ENCODE measurements around the gene FTMT.

The FTMT gene

GRCh38 chr5:121867403-121867802 is 15.7 kb downstream of the FTMT start:
- no peaks in the 10 kb centered on the region for H3K9me3 ChIP-seq (ENCODE audit: control insufficient read depth, insufficient read depth, low read length)
- no peak overlapping the region for H3K4me3 ChIP-seq (ENCODE audit: low read depth, low read length)
- H3K4me1 ChIP-seq (ENCODE audit: control insufficient read depth, insufficient read depth, low read length) = no peaks in the 10 kb centered on the region
- no peaks in the 10 kb centered on the region for H3K27me3 ChIP-seq (ENCODE audit: control insufficient read depth, insufficient read depth, low read length)
- no peaks in the 10 kb centered on the region for H3K36me3 ChIP-seq (ENCODE audit: control insufficient read depth, insufficient read depth, low read length)
- no peak overlapping the region for H3K9ac ChIP-seq (ENCODE audit: low read depth, low read length)

GRCh38 chr5:121870489-121870888 is 18.8 kb downstream of the FTMT start:
- Histone ChIP-seq H3K9me3 (ENCODE audit: control insufficient read depth, insufficient read depth, low read length) (no peaks in the 10 kb centered on the region), H3K4me1 (ENCODE audit: control insufficient read depth, insufficient read depth, low read length) (no peaks in the 10 kb centered on the region), H3K4me3 (ENCODE audit: low read depth, low read length) (no peak overlapping the region), H3K27me3 (ENCODE audit: control insufficient read depth, insufficient read depth, low read length) (no peaks in the 10 kb centered on the region), H3K36me3 (ENCODE audit: control insufficient read depth, insufficient read depth, low read length) (no peaks in the 10 kb centered on the region), H3K9ac (ENCODE audit: low read depth, low read length) (no peak overlapping the region)

GRCh38 chr5:121872856-121873255 is 21.2 kb downstream of the FTMT start:
- no peaks in the 10 kb centered on the region for H3K4me1 ChIP-seq (ENCODE audit: control insufficient read depth, insufficient read depth, low read length)
- H3K36me3 ChIP-seq (ENCODE audit: control insufficient read depth, insufficient read depth, low read length) = no peaks in the 10 kb centered on the region
- no peaks in the 10 kb centered on the region for H3K27me3 ChIP-seq (ENCODE audit: control insufficient read depth, insufficient read depth, low read length)
- no peak overlapping the region for H3K9ac ChIP-seq (ENCODE audit: low read depth, low read length)
- H3K4me3 ChIP-seq (ENCODE audit: low read depth, low read length) = no peak overlapping the region
- no peaks in the 10 kb centered on the region for H3K9me3 ChIP-seq (ENCODE audit: control insufficient read depth, insufficient read depth, low read length)

GRCh38 chr5:121873409-121873808 is 21.7 kb downstream of the FTMT start:
- Histone ChIP-seq H3K9me3 (ENCODE audit: control insufficient read depth, insufficient read depth, low read length) (no peaks in the 10 kb centered on the region), H3K36me3 (ENCODE audit: control insufficient read depth, insufficient read depth, low read length) (no peaks in the 10 kb centered on the region), H3K4me3 (ENCODE audit: low read depth, low read length) (no peak overlapping the region), H3K9ac (ENCODE audit: low read depth, low read length) (no peak overlapping the region), H3K4me1 (ENCODE audit: control insufficient read depth, insufficient read depth, low read length) (no peaks in the 10 kb centered on the region), H3K27me3 (ENCODE audit: control insufficient read depth, insufficient read depth, low read length) (no peaks in the 10 kb centered on the region)

- Histone ChIP-seq H3K36me3 (ENCODE audit: control insufficient read depth, insufficient read depth, low read length) (no peaks in the 10 kb centered on the region), H3K9ac (ENCODE audit: low read depth, low read length) (no peak overlapping the region), H3K4me1 (ENCODE audit: control insufficient read depth, insufficient read depth, low read length) (no peaks in the 10 kb centered on the region), H3K27me3 (ENCODE audit: control insufficient read depth, insufficient read depth, low read length) (no peaks in the 10 kb centered on the region), H3K9me3 (ENCODE audit: control insufficient read depth, insufficient read depth, low read length) (no peaks in the 10 kb centered on the region), H3K4me3 (ENCODE audit: low read depth, low read length) (no peak overlapping the region)
These were observed 33.9 kb downstream of the FTMT start for GRCh38 chr5:121885630-121886029.

GRCh38 chr5:121887727-121888126 is 36.0 kb downstream of the FTMT start:
- no peaks in the 10 kb centered on the region for H3K4me1 ChIP-seq (ENCODE audit: control insufficient read depth, insufficient read depth, low read length)

GRCh38 chr5:121890297-121890858 is 38.7 kb downstream of the FTMT start:
- H3K36me3 ChIP-seq (ENCODE audit: control insufficient read depth, insufficient read depth, low read length) = no peaks in the 10 kb centered on the region
- H3K4me1 ChIP-seq (ENCODE audit: control insufficient read depth, insufficient read depth, low read length) = no peaks in the 10 kb centered on the region
- H3K9ac ChIP-seq (ENCODE audit: low read depth, low read length) = no peak overlapping the region
- H3K9me3 ChIP-seq (ENCODE audit: control insufficient read depth, insufficient read depth, low read length) = no peaks in the 10 kb centered on the region
- no peaks in the 10 kb centered on the region for H3K27me3 ChIP-seq (ENCODE audit: control insufficient read depth, insufficient read depth, low read length)
- no peak overlapping the region for H3K4me3 ChIP-seq (ENCODE audit: low read depth, low read length)

More at GRCh38 chr5:121887727-121888126, 36.0 kb downstream of the FTMT start:
- Histone ChIP-seq H3K27me3 (ENCODE audit: control insufficient read depth, insufficient read depth, low read length) (no peaks in the 10 kb centered on the region), H3K4me3 (ENCODE audit: low read depth, low read length) (no peak overlapping the region), H3K9ac (ENCODE audit: low read depth, low read length) (no peak overlapping the region), H3K36me3 (ENCODE audit: control insufficient read depth, insufficient read depth, low read length) (no peaks in the 10 kb centered on the region), H3K9me3 (ENCODE audit: control insufficient read depth, insufficient read depth, low read length) (no peaks in the 10 kb centered on the region)

GRCh38 chr5:121897341-121897740 is 45.7 kb downstream of the FTMT start:
- no peaks in the 10 kb centered on the region for H3K9me3 ChIP-seq (ENCODE audit: control insufficient read depth, insufficient read depth, low read length)
- no peaks in the 10 kb centered on the region for H3K36me3 ChIP-seq (ENCODE audit: control insufficient read depth, insufficient read depth, low read length)
- no peak overlapping the region for H3K4me3 ChIP-seq (ENCODE audit: low read depth, low read length)
- H3K4me1 ChIP-seq (ENCODE audit: control insufficient read depth, insufficient read depth, low read length) = no peaks in the 10 kb centered on the region
- no peak overlapping the region for H3K9ac ChIP-seq (ENCODE audit: low read depth, low read length)
- no peaks in the 10 kb centered on the region for H3K27me3 ChIP-seq (ENCODE audit: control insufficient read depth, insufficient read depth, low read length)

GRCh38 chr5:121899346-121899745 is 47.7 kb downstream of the FTMT start:
- H3K36me3 ChIP-seq (ENCODE audit: control insufficient read depth, insufficient read depth, low read length) = no peaks in the 10 kb centered on the region
- H3K4me1 ChIP-seq (ENCODE audit: control insufficient read depth, insufficient read depth, low read length) = no peaks in the 10 kb centered on the region
- no peak overlapping the region for H3K4me3 ChIP-seq (ENCODE audit: low read depth, low read length)
- H3K9me3 ChIP-seq (ENCODE audit: control insufficient read depth, insufficient read depth, low read length) = no peaks in the 10 kb centered on the region
- H3K27me3 ChIP-seq (ENCODE audit: control insufficient read depth, insufficient read depth, low read length) = no peaks in the 10 kb centered on the region
- no peak overlapping the region for H3K9ac ChIP-seq (ENCODE audit: low read depth, low read length)

All from iPS-15b (cell line).